Astrocyte of the spinal cord (primary cell): ENCODE data around the gene PPP6R1.

ENCODE experiments used
- DNase-seq: peaks from one replicate; pipeline ENCODE4 v3.0.0; 2011; ENCODE audit warnings: low read depth, low spot score
- H3K4me3 ChIP-seq: 2 replicates; pipeline ENCODE4 v1.5.1; 2011; ENCODE audit warnings: low read depth, mild to moderate bottlenecking, low read length, moderate library complexity
- CTCF ChIP-seq: IDR thresholded peaks from 2 replicates; pipeline ENCODE4 v1.5.1; 2012; ENCODE audit warnings: low read depth, mild to moderate bottlenecking, low read length, inconsistent platforms
- in situ Hi-C: cut with HindIII; loops from 2 replicates; pipeline ENCODE4 v1.10.0; 2017; ENCODE audit warnings: low sequenced_read_pairs

Gene PPP6R1

DNA sequence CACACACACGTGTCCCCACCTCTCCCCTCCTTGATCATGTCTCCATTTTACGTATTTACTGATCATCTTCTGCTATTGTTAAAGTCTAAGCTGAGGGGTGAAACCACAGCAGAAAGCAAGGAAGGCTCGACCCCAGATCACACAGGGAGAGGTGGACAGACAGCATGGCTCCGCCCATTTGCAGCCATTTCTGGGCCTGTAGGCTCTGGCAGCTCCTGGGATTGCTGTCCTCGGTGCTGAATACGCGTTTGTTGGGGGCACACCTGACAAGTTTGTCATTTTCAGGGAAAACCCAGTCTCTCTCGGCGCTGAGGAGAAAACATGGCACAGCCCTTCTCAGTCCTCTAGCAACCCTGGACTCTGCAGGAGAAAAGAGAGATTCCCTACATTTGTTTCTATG, 38.3 kb downstream of the PPP6R1 start:
- no peak for DNase-seq
- in situ Hi-C loops = no loop called here
- no peak for TF ChIP-seq CTCF

DNA sequence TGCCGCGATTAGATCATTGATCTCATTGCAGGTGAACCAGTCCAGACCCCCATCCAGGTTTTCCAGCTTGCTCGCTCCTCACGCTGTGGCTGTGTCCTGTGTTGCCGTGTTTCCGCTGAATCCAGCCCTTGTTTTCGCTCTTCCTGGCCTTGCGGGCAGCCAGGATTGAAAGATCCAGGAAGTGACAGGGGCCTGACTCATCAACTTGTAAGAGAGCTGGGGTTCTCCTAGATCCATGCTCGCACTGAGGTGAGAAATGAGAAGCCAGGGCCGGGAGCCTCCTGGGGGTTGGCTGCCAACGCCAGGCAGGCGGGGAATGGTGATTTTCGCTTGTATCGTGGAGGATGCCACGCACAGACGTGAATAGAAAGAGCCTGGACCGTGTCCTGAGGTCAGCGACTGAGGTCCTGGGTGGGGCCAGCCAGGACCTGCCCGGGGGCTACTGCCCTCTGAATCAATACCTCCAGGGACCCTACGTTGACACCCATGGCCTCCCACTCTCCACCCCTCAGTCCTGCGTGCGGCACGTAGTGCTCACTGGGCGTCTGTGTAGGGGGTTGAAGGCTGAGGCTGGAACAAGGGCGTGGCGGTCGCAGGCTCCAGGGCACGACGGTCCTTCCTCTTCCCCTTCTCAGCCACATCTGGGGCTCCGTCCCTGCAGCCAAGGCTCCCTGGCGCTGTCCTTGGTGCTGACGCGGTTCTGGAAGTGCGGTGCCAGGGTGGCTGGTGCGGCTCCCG, 42.2 kb downstream of the PPP6R1 start:
- in situ Hi-C loops = no loop called here
- peak overlapping the region; percentile 44 for H3K4me3 ChIP-seq
- peak; percentile 12 for TF ChIP-seq CTCF
- DNase-seq = peak; percentile 99

More for the DNA sequence above, 38.3 kb downstream of the PPP6R1 start:
- no peak overlapping the region for H3K4me3 ChIP-seq

GRCh38 chr19:55213547-55213946, 45.3 kb downstream of the PPP6R1 start:
- DNase-seq = no peak
- H3K4me3 ChIP-seq = no peak overlapping the region
- no peak for TF ChIP-seq CTCF
- in situ Hi-C loops = no loop called here

DNA sequence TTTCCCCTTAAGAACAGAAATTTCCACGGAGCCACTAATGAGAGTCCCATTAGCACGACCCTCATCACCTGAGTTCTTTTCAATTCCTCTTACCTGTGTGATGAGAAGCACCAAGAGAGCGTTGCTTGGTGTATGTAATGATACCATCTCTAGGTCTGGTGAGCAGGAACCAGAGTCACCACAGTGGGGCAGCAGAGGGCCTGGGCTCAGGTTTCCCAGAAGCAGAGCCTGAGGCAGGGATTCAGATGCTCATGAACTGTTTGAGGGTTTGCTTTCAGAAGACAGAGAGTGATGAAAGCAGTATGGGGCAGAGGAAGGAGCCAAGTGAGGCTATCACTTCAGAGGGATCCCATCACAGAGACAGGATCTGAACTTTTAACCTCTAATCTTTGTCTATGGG, 46.4 kb downstream of the PPP6R1 start:
- peak; percentile 24 for TF ChIP-seq CTCF
- no peak overlapping the region for H3K4me3 ChIP-seq
- no peak for DNase-seq
- in situ Hi-C loops = no loop called here

GRCh38 chr19:55209693-55210472, 48.9 kb downstream of the PPP6R1 start:
- peak; percentile 92 for DNase-seq
- H3K4me3 ChIP-seq = no peak overlapping the region
- in situ Hi-C loops = no loop called here
- no peak for TF ChIP-seq CTCF

GRCh38 chr19:55208880-55209692, 49.7 kb downstream of the PPP6R1 start, which contains the start of gene PTPRH:
Gene PTPRH (minus strand): TSS chr19:55209501. CDS start chr19:55209433, 68 bp downstream.
- DNase-seq = no peak
- no peak within 1 kb of the TSS for H3K4me3 ChIP-seq
- in situ Hi-C loops = no loop called here
- no peak for TF ChIP-seq CTCF
